ENCODE data around the gene STK11. TPM values are rescaled to one million over a fixed set of nuclear protein-coding genes. Genes with fewer than 3 reads are reported as not detected.

The STK11 gene
- total RNA-seq, 3 donors from 2014 or later (not counting 1 experiment from before 2014, with no cell fraction given) = 51.5 to 61.1 (median 54.0) TPM

GRCh38 chr19:1271528-1272422, 66.2 kb downstream of the STK11 start:
- no peak for TF ChIP-seq CTCF (IDR thresholded peaks at IDR 0.05)
- intact Hi-C loops (cut with micrococcal nuclease) = loop anchor here (10.0 kb wide), 1 partner anchor 223 kb away; the partner anchor contains the start of genes PCSK4 and REEP6
- peak in 1 of 2 donors; percentile 25 for DNase-seq
- Histone ChIP-seq H3K36me3 (ENCODE audit: control insufficient read depth, insufficient read depth, low read length) (peaks cover 48% of the 10 kb centered on the region), H3K27ac (ENCODE audit: low read length) (no peak overlapping the region), H3K4me3 (ENCODE audit: low read length) (no peak overlapping the region), H3K27me3 (ENCODE audit: control insufficient read depth, insufficient read depth, low read length) (no peaks in the 10 kb centered on the region), H3K9me3 (ENCODE audit: control insufficient read depth, insufficient read depth, low read length) (no peaks in the 10 kb centered on the region), H3K4me1 (ENCODE audit: control insufficient read depth, insufficient read depth, low read length) (peaks cover 84% of the 10 kb centered on the region)
- peaks cover 7% of the 10 kb centered on the region for H3K36me3 Mint-ChIP-seq
- no peaks in the 10 kb centered on the region for H3K9me3 Mint-ChIP-seq
- H3K4me1 Mint-ChIP-seq = peaks cover 57 to 75% of the 10 kb centered on the region in 2 donors
- peak overlapping the region; percentile 94 for H3K4me3 Mint-ChIP-seq
- peak overlapping the region; percentile 88 to 94 for H3K27ac Mint-ChIP-seq
- 87% methylated on average over 37 of the region's 37 CpGs for WGBS (ENCODE audit: insufficient coverage)
- no peak for ATAC-seq
- no peaks in the 10 kb centered on the region for H3K27me3 Mint-ChIP-seq (ENCODE audit: low read depth in 2 of 2)

- DNase-seq = peak in 1 of 2 donors; percentile 34
- intact Hi-C loops (cut with micrococcal nuclease) = loop anchor here (10.0 kb wide), 1 partner anchor 222 kb away; the partner anchor contains the start of genes PCSK4 and REEP6
- H3K4me1 ChIP-seq (ENCODE audit: control insufficient read depth, insufficient read depth, low read length) = peaks cover 79% of the 10 kb centered on the region
- no peak overlapping the region for H3K27ac ChIP-seq (ENCODE audit: low read length)
- TF ChIP-seq CTCF (IDR thresholded peaks at IDR 0.05) = no peak
- Mint-ChIP-seq H3K4me3 (peak overlapping the region; percentile 60), H3K4me1 (peaks cover 51 to 70% of the 10 kb centered on the region in 2 donors), H3K9me3 (no peaks in the 10 kb centered on the region), H3K27ac (peak overlapping the region; percentile 88 to 94), H3K36me3 (peaks cover 7% of the 10 kb centered on the region), H3K27me3 (ENCODE audit: low read depth in 2 of 2) (no peaks in the 10 kb centered on the region)
- WGBS (ENCODE audit: insufficient coverage) = 78% methylated on average over 33 of the region's 33 CpGs
- no peaks in the 10 kb centered on the region for H3K27me3 ChIP-seq (ENCODE audit: control insufficient read depth, insufficient read depth, low read length)
- no peak for ATAC-seq
- H3K9me3 ChIP-seq (ENCODE audit: control insufficient read depth, insufficient read depth, low read length) = no peaks in the 10 kb centered on the region
- peaks cover 48% of the 10 kb centered on the region for H3K36me3 ChIP-seq (ENCODE audit: control insufficient read depth, insufficient read depth, low read length)
- H3K4me3 ChIP-seq (ENCODE audit: low read length) = no peak overlapping the region
Measured at GRCh38 chr19:1272423-1273262, 67.1 kb downstream of the STK11 start.

GRCh38 chr19:1273263-1274041, 67.9 kb downstream of the STK11 start:
- H3K9me3 Mint-ChIP-seq = no peaks in the 10 kb centered on the region
- no peak for ATAC-seq
- peak overlapping the region; percentile 59 for H3K4me3 Mint-ChIP-seq
- H3K27me3 Mint-ChIP-seq (ENCODE audit: low read depth in 2 of 2) = no peaks in the 10 kb centered on the region
- Histone ChIP-seq H3K27me3 (ENCODE audit: control insufficient read depth, insufficient read depth, low read length) (no peaks in the 10 kb centered on the region), H3K9me3 (ENCODE audit: control insufficient read depth, insufficient read depth, low read length) (no peaks in the 10 kb centered on the region), H3K27ac (ENCODE audit: low read length) (no peak overlapping the region), H3K36me3 (ENCODE audit: control insufficient read depth, insufficient read depth, low read length) (peaks cover 48% of the 10 kb centered on the region), H3K4me1 (ENCODE audit: control insufficient read depth, insufficient read depth, low read length) (peaks cover 71% of the 10 kb centered on the region), H3K4me3 (ENCODE audit: low read length) (no peak overlapping the region)
- peak overlapping the region; percentile 93 to 94 for H3K27ac Mint-ChIP-seq
- H3K36me3 Mint-ChIP-seq = peaks cover 7% of the 10 kb centered on the region
- intact Hi-C loops (cut with micrococcal nuclease) = loop anchor here (10.0 kb wide), 1 partner anchor 221 kb away; the partner anchor contains the start of genes PCSK4 and REEP6
- TF ChIP-seq CTCF (IDR thresholded peaks at IDR 0.05) = no peak
- 90% methylated on average over 25 of the region's 25 CpGs for WGBS (ENCODE audit: insufficient coverage)
- H3K4me1 Mint-ChIP-seq = peaks cover 45 to 62% of the 10 kb centered on the region in 2 donors
- peak in 1 of 2 donors; percentile 28 for DNase-seq
